Subcutaneous abdominal adipose tissue (tissue), 5 donors: ENCODE results near the gene CLDN9.

Experiments used
- H3K27ac ChIP-seq: one replicate; pipeline ENCODE4 v1.7.0; 2013; ENCODE audit warnings: low read depth, mild to moderate bottlenecking, inconsistent platforms, low read length, moderate library complexity
- H3K27me3 ChIP-seq, 5 donors: one replicate each; pipeline ENCODE4 v1.7.0; 2013; ENCODE audit warnings: low read length in 5 of 5, inconsistent platforms in 1 of 5; ENCODE audit not compliant: control insufficient read depth in 5 of 5, insufficient read depth in 4 of 5
- H3K36me3 ChIP-seq, 5 donors: one replicate each; pipeline ENCODE4 v1.7.0; 2013; ENCODE audit warnings: low read length in 5 of 5; ENCODE audit not compliant: control insufficient read depth in 5 of 5, insufficient read depth in 5 of 5
- H3K4me1 ChIP-seq, 5 donors: one replicate each; pipeline ENCODE4 v1.7.0; 2013; ENCODE audit warnings: low read length in 5 of 5, mild to moderate bottlenecking in 3 of 5, moderate library complexity in 1 of 5; ENCODE audit not compliant: control insufficient read depth in 5 of 5, insufficient read depth in 5 of 5
- H3K4me3 ChIP-seq, 5 donors: one replicate each; pipeline ENCODE4 v1.7.0; 2013; ENCODE audit warnings: low read length in 5 of 5, low read depth in 1 of 5
- H3K9ac ChIP-seq, 5 donors: one replicate each; pipeline ENCODE4 v1.7.0; 2013; ENCODE audit warnings: low read length in 5 of 5, mild to moderate bottlenecking in 4 of 5, moderate library complexity in 3 of 5
- H3K9me3 ChIP-seq, 5 donors: one replicate each; pipeline ENCODE4 v1.7.0; 2013; ENCODE audit warnings: low read length in 5 of 5; ENCODE audit not compliant: control insufficient read depth in 5 of 5
- donor health status: healthy.
- donor health status: healthy.
- donor health status: healthy.
- donor health status: healthy.
- donor health status: healthy.

Gene CLDN9

GRCh38 chr16:3029491-3030221 is 16.9 kb downstream of the CLDN9 start:
- Histone ChIP-seq H3K9me3 (no peaks in the 10 kb centered on the region), H3K9ac (no peak overlapping the region), H3K27me3 (peaks cover 35 to 43% (median 37%) of the 10 kb centered on the region in 5 donors), H3K4me1 (peaks cover 0 to 19% (median 15%) of the 10 kb centered on the region in 5 donors), H3K4me3 (peak overlapping the region in 2 of 5 donors; percentile 16 to 28), H3K27ac (no peak overlapping the region), H3K36me3 (peaks cover 0 to 19% (median 14%) of the 10 kb centered on the region in 5 donors)

- Histone ChIP-seq H3K4me3 (peak overlapping the region in 1 of 5 donors; percentile 16), H3K27me3 (peaks cover 39 to 47% (median 42%) of the 10 kb centered on the region in 5 donors), H3K4me1 (peaks cover 0 to 19% (median 15%) of the 10 kb centered on the region in 5 donors), H3K36me3 (peaks cover 0 to 19% (median 14%) of the 10 kb centered on the region in 5 donors), H3K9ac (no peak overlapping the region), H3K27ac (no peak overlapping the region), H3K9me3 (no peaks in the 10 kb centered on the region)
These were observed 17.8 kb downstream of the CLDN9 start for GRCh38 chr16:3030222-3031212.

- Histone ChIP-seq H3K9me3 (no peaks in the 10 kb centered on the region), H3K27me3 (peaks cover 52 to 64% (median 57%) of the 10 kb centered on the region in 5 donors), H3K4me1 (peaks cover 0 to 23% (median 15%) of the 10 kb centered on the region in 5 donors), H3K36me3 (no peaks in the 10 kb centered on the region), H3K27ac (no peak overlapping the region), H3K9ac (no peak overlapping the region), H3K4me3 (no peak overlapping the region)
These were observed 19.9 kb downstream of the CLDN9 start for GRCh38 chr16:3032624-3033023.

- H3K4me1 ChIP-seq: peaks cover 0 to 4% (median 0%) of the 10 kb centered on the region in 5 donors
- H3K36me3 ChIP-seq: no peaks in the 10 kb centered on the region
- no peaks in the 10 kb centered on the region for H3K9me3 ChIP-seq
- H3K27ac ChIP-seq: no peak overlapping the region
- H3K9ac ChIP-seq: no peak overlapping the region
- H3K4me3 ChIP-seq: no peak overlapping the region
- H3K27me3 ChIP-seq: peaks cover 53 to 65% (median 61%) of the 10 kb centered on the region in 5 donors
These were observed 22.7 kb downstream of the CLDN9 start for GRCh38 chr16:3035289-3035971.

GRCh38 chr16:3035972-3036725 is 23.4 kb downstream of the CLDN9 start:
- Histone ChIP-seq H3K4me1 (peaks cover 0 to 4% (median 0%) of the 10 kb centered on the region in 5 donors), H3K9me3 (no peaks in the 10 kb centered on the region), H3K9ac (no peak overlapping the region), H3K4me3 (no peak overlapping the region), H3K27ac (no peak overlapping the region), H3K36me3 (no peaks in the 10 kb centered on the region), H3K27me3 (peaks cover 47 to 59% (median 54%) of the 10 kb centered on the region in 5 donors)

GRCh38 chr16:3036726-3037315 is 24.1 kb downstream of the CLDN9 start, which contains the start of gene BICDL2:
Gene BICDL2, minus strand, starts transcription at chr16:3036944. Its CDS starts 1,448 bp downstream, at chr16:3035496.
- H3K9ac ChIP-seq: no peak within 1 kb of the TSS
- H3K4me1 ChIP-seq: peaks cover 0 to 4% (median 0%) of the 10 kb centered on the region in 5 donors
- no peak within 1 kb of the TSS for H3K27ac ChIP-seq
- no peak within 1 kb of the TSS for H3K4me3 ChIP-seq
- no peaks in the 10 kb centered on the region for H3K9me3 ChIP-seq
- H3K27me3 ChIP-seq: peaks cover 44 to 59% (median 49%) of the 10 kb centered on the region in 5 donors
- H3K36me3 ChIP-seq: no peaks in the 10 kb centered on the region

- Histone ChIP-seq H3K9ac (no peak overlapping the region), H3K4me1 (peaks cover 0 to 4% (median 0%) of the 10 kb centered on the region in 5 donors), H3K27ac (no peak overlapping the region), H3K4me3 (no peak overlapping the region), H3K36me3 (no peaks in the 10 kb centered on the region), H3K27me3 (peaks cover 44 to 61% (median 50%) of the 10 kb centered on the region in 5 donors), H3K9me3 (no peaks in the 10 kb centered on the region)
These were observed 25.5 kb downstream of the CLDN9 start for GRCh38 chr16:3038256-3038655.

GRCh38 chr16:3038896-3039295 is 26.2 kb downstream of the CLDN9 start:
- no peak overlapping the region for H3K4me3 ChIP-seq
- H3K9me3 ChIP-seq: no peaks in the 10 kb centered on the region
- no peak overlapping the region for H3K9ac ChIP-seq
- H3K27me3 ChIP-seq: peaks cover 42 to 59% (median 50%) of the 10 kb centered on the region in 5 donors
- H3K27ac ChIP-seq: no peak overlapping the region
- H3K36me3 ChIP-seq: no peaks in the 10 kb centered on the region
- peaks cover 0 to 4% (median 0%) of the 10 kb centered on the region in 5 donors for H3K4me1 ChIP-seq

GRCh38 chr16:3042376-3042775 is 29.7 kb downstream of the CLDN9 start:
- peaks cover 0 to 19% (median 13%) of the 10 kb centered on the region in 5 donors for H3K4me1 ChIP-seq
- H3K36me3 ChIP-seq: no peaks in the 10 kb centered on the region
- no peak overlapping the region for H3K27ac ChIP-seq
- H3K9ac ChIP-seq: no peak overlapping the region
- H3K9me3 ChIP-seq: no peaks in the 10 kb centered on the region
- H3K4me3 ChIP-seq: no peak overlapping the region
- H3K27me3 ChIP-seq: peaks cover 42 to 61% (median 53%) of the 10 kb centered on the region in 5 donors
